ENCODE measurements around the gene PER1.
A peak's percentile ranks its signal among the peaks of the same experiment; 100 is the strongest.

PER1 gene

GRCh38 chr17:8138374-8138671 is 13.9 kb downstream of the PER1 start:
- Histone ChIP-seq H3K27me3 (ENCODE audit: low read length) (no peaks in the 10 kb centered on the region), H3K9ac (ENCODE audit: low read length) (peak overlapping the region; percentile 68; the same call in 1 of the 2 replicates), H2AFZ (ENCODE audit: low read depth, low read length, severe bottlenecking) (peak overlapping the region; percentile 95), H3F3A (ENCODE audit: insufficient read depth) (peaks cover 4% of the 10 kb centered on the region; the same call in 1 of the 2 replicates), H3K27ac (ENCODE audit: low read depth, low read length) (no peak overlapping the region), H3K9me2 (replicated peaks; ENCODE audit: insufficient read depth, low read length) (no peaks in the 10 kb centered on the region), H3K36me3 (ENCODE audit: low read length) (no peaks in the 10 kb centered on the region), H3K79me2 (ENCODE audit: insufficient read depth, low read length) (no peaks in the 10 kb centered on the region), H3K9me3 (ENCODE audit: insufficient read depth, low read length) (no peaks in the 10 kb centered on the region), H4K20me1 (ENCODE audit: low read depth, low read length) (no peaks in the 10 kb centered on the region), H3K4me3 (ENCODE audit: insufficient read depth, low read length, poor library complexity, severe bottlenecking) (no peak overlapping the region), H3K4me2 (ENCODE audit: low read depth, low read length, poor library complexity, severe bottlenecking) (peak overlapping the region; percentile 83)
- no peak for TF ChIP-seq EZH2phosphoT487 (conservative IDR thresholded peaks at IDR 0.05; ENCODE audit: low read length)
- TF ChIP-seq CTCF (IDR thresholded peaks at IDR 0.05; ENCODE audit: insufficient read depth, low read length, poor library complexity, severe bottlenecking), result no peak

GRCh38 chr17:8137645-8138373 is 14.4 kb downstream of the PER1 start:
- TF ChIP-seq EZH2phosphoT487 (conservative IDR thresholded peaks at IDR 0.05; ENCODE audit: low read length) (no peak), CTCF (IDR thresholded peaks at IDR 0.05; ENCODE audit: insufficient read depth, low read length, poor library complexity, severe bottlenecking) (no peak)
- H3K36me3 ChIP-seq (ENCODE audit: low read length), result no peaks in the 10 kb centered on the region
- H3K4me3 ChIP-seq (ENCODE audit: insufficient read depth, low read length, poor library complexity, severe bottlenecking), result no peak overlapping the region
- no peaks in the 10 kb centered on the region for H3K9me2 ChIP-seq (replicated peaks; ENCODE audit: insufficient read depth, low read length)
- H3K9ac ChIP-seq (ENCODE audit: low read length), result peak overlapping the region; percentile 68; the same call in 1 of the 2 replicates
- H2AFZ ChIP-seq (ENCODE audit: low read depth, low read length, severe bottlenecking), result no peak overlapping the region
- no peaks in the 10 kb centered on the region for H4K20me1 ChIP-seq (ENCODE audit: low read depth, low read length)
- H3K79me2 ChIP-seq (ENCODE audit: insufficient read depth, low read length), result no peaks in the 10 kb centered on the region
- no peaks in the 10 kb centered on the region for H3K27me3 ChIP-seq (ENCODE audit: low read length)
- peak overlapping the region; percentile 83 for H3K4me2 ChIP-seq (ENCODE audit: low read depth, low read length, poor library complexity, severe bottlenecking)
- H3K9me3 ChIP-seq (ENCODE audit: insufficient read depth, low read length), result no peaks in the 10 kb centered on the region
- H3F3A ChIP-seq (ENCODE audit: insufficient read depth), result peaks cover 4% of the 10 kb centered on the region; the same call in 1 of the 2 replicates
- H3K27ac ChIP-seq (ENCODE audit: low read depth, low read length), result no peak overlapping the region

GRCh38 chr17:8133941-8134340 is 18.3 kb downstream of the PER1 start:
- no peaks in the 10 kb centered on the region for H3K36me3 ChIP-seq (ENCODE audit: low read length)
- H3K79me2 ChIP-seq (ENCODE audit: insufficient read depth, low read length), result no peaks in the 10 kb centered on the region
- no peaks in the 10 kb centered on the region for H3K27me3 ChIP-seq (ENCODE audit: low read length)
- H3F3A ChIP-seq (ENCODE audit: insufficient read depth), result no peaks in the 10 kb centered on the region
- no peak overlapping the region for H3K4me3 ChIP-seq (ENCODE audit: insufficient read depth, low read length, poor library complexity, severe bottlenecking)
- no peaks in the 10 kb centered on the region for H4K20me1 ChIP-seq (ENCODE audit: low read depth, low read length)
- H2AFZ ChIP-seq (ENCODE audit: low read depth, low read length, severe bottlenecking), result no peak overlapping the region
- no peak overlapping the region for H3K4me2 ChIP-seq (ENCODE audit: low read depth, low read length, poor library complexity, severe bottlenecking)
- H3K9ac ChIP-seq (ENCODE audit: low read length), result no peak overlapping the region
- no peak for TF ChIP-seq CTCF (IDR thresholded peaks at IDR 0.05; ENCODE audit: insufficient read depth, low read length, poor library complexity, severe bottlenecking)
- no peak for TF ChIP-seq EZH2phosphoT487 (conservative IDR thresholded peaks at IDR 0.05; ENCODE audit: low read length)
- no peaks in the 10 kb centered on the region for H3K9me2 ChIP-seq (replicated peaks; ENCODE audit: insufficient read depth, low read length)
- no peaks in the 10 kb centered on the region for H3K9me3 ChIP-seq (ENCODE audit: insufficient read depth, low read length)
- H3K27ac ChIP-seq (ENCODE audit: low read depth, low read length), result no peak overlapping the region
